Measurements from ENCODE around the gene GJC1. TPM values are rescaled to one million over a fixed set of nuclear protein-coding genes. Genes with fewer than 3 reads are reported as not detected.

Gene GJC1
- polyA plus RNA-seq, 1 of the 3 experiments (the other 2 are of a cell fraction), result 15.2 TPM

DNA sequence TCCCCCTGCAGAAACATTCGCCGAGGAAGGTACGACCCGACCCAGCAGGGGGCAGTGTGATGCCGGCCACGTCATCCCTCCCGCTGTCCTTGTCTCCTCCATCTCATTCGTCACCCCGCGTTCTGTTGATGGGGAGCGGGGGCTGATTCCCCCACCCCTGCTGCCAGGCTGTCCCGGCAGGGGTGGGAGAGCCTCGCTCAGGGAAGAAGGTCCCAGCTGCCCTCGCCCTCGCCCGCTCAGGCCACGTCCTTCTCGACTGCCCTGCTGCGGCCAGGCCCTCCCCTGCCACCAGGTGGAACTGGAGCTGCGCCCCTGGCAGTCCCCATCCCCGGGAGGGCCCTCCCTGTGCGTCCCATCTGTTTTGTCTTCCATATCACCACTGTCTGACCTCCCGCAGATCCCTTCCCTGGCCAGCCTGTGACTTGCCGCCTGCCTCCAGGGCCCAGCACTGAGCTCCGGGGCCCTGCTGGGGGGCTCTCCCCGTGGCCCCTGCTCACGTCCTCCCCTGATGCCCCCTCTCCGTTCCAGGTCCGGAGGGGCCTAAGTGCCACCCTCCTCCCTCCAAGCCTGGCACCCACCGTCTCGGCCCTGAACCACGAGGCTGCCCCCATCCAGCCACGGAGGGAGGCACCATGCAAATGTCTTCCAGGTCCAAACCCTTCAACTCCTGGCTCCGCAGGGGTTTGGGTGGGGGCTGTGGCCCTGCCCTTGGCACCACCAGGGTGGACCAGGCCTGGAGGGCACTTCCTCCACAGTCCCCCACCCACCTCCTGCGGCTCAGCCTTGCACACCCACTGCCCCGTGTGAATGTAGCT, 50.7 kb downstream of the GJC1 start (continued):
- TF ChIP-seq, protein P1, sequence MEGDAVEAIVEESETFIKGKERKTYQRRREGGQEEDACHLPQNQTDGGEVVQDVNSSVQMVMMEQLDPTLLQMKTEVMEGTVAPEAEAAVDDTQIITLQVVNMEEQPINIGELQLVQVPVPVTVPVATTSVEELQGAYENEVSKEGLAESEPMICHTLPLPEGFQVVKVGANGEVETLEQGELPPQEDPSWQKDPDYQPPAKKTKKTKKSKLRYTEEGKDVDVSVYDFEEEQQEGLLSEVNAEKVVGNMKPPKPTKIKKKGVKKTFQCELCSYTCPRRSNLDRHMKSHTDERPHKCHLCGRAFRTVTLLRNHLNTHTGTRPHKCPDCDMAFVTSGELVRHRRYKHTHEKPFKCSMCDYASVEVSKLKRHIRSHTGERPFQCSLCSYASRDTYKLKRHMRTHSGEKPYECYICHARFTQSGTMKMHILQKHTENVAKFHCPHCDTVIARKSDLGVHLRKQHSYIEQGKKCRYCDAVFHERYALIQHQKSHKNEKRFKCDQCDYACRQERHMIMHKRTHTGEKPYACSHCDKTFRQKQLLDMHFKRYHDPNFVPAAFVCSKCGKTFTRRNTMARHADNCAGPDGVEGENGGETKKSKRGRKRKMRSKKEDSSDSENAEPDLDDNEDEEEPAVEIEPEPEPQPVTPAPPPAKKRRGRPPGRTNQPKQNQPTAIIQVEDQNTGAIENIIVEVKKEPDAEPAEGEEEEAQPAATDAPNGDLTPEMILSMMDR (IDR thresholded peaks at IDR 0.05), result peak; percentile 96
- no peak; the same call in 1 of the 2 replicates for TF ChIP-seq FOSL2 (IDR thresholded peaks at IDR 0.05; ENCODE audit: borderline replicate concordance, low read depth)
- TF ChIP-seq, protein P2, sequence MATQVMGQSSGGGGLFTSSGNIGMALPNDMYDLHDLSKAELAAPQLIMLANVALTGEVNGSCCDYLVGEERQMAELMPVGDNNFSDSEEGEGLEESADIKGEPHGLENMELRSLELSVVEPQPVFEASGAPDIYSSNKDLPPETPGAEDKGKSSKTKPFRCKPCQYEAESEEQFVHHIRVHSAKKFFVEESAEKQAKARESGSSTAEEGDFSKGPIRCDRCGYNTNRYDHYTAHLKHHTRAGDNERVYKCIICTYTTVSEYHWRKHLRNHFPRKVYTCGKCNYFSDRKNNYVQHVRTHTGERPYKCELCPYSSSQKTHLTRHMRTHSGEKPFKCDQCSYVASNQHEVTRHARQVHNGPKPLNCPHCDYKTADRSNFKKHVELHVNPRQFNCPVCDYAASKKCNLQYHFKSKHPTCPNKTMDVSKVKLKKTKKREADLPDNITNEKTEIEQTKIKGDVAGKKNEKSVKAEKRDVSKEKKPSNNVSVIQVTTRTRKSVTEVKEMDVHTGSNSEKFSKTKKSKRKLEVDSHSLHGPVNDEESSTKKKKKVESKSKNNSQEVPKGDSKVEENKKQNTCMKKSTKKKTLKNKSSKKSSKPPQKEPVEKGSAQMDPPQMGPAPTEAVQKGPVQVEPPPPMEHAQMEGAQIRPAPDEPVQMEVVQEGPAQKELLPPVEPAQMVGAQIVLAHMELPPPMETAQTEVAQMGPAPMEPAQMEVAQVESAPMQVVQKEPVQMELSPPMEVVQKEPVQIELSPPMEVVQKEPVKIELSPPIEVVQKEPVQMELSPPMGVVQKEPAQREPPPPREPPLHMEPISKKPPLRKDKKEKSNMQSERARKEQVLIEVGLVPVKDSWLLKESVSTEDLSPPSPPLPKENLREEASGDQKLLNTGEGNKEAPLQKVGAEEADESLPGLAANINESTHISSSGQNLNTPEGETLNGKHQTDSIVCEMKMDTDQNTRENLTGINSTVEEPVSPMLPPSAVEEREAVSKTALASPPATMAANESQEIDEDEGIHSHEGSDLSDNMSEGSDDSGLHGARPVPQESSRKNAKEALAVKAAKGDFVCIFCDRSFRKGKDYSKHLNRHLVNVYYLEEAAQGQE (IDR thresholded peaks at IDR 0.05; ENCODE audit: low read depth, low read length), result no peak
- TF ChIP-seq MXI1 (IDR thresholded peaks at IDR 0.05; ENCODE audit: low read depth, low read length), result 0 out of 2 replicates have a peak, but pooled peaks have one; percentile 34
- no peak for TF ChIP-seq TAF1 (IDR thresholded peaks at IDR 0.05; ENCODE audit: borderline replicate concordance, low read depth, low read length)
- no peak for TF ChIP-seq RFX5 (IDR thresholded peaks at IDR 0.05; ENCODE audit: low read length)
- no peak for TF ChIP-seq FOXM1 (IDR thresholded peaks at IDR 0.05; ENCODE audit: low read depth)
- TF ChIP-seq, protein P3, sequence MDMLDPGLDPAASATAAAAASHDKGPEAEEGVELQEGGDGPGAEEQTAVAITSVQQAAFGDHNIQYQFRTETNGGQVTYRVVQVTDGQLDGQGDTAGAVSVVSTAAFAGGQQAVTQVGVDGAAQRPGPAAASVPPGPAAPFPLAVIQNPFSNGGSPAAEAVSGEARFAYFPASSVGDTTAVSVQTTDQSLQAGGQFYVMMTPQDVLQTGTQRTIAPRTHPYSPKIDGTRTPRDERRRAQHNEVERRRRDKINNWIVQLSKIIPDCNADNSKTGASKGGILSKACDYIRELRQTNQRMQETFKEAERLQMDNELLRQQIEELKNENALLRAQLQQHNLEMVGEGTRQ (IDR thresholded peaks at IDR 0.05; ENCODE audit: borderline replicate concordance, low read depth, low read length), result no peak
- TF ChIP-seq, protein P4, sequence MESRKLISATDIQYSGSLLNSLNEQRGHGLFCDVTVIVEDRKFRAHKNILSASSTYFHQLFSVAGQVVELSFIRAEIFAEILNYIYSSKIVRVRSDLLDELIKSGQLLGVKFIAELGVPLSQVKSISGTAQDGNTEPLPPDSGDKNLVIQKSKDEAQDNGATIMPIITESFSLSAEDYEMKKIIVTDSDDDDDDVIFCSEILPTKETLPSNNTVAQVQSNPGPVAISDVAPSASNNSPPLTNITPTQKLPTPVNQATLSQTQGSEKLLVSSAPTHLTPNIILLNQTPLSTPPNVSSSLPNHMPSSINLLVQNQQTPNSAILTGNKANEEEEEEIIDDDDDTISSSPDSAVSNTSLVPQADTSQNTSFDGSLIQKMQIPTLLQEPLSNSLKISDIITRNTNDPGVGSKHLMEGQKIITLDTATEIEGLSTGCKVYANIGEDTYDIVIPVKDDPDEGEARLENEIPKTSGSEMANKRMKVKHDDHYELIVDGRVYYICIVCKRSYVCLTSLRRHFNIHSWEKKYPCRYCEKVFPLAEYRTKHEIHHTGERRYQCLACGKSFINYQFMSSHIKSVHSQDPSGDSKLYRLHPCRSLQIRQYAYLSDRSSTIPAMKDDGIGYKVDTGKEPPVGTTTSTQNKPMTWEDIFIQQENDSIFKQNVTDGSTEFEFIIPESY (IDR thresholded peaks at IDR 0.05; ENCODE audit: borderline replicate concordance, low read depth), result no peak
- TF ChIP-seq, protein P5, sequence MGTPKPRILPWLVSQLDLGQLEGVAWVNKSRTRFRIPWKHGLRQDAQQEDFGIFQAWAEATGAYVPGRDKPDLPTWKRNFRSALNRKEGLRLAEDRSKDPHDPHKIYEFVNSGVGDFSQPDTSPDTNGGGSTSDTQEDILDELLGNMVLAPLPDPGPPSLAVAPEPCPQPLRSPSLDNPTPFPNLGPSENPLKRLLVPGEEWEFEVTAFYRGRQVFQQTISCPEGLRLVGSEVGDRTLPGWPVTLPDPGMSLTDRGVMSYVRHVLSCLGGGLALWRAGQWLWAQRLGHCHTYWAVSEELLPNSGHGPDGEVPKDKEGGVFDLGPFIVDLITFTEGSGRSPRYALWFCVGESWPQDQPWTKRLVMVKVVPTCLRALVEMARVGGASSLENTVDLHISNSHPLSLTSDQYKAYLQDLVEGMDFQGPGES (IDR thresholded peaks at IDR 0.05; ENCODE audit: low read depth, low read length), result no peak
- no peak for TF ChIP-seq JUND (IDR thresholded peaks at IDR 0.05)
- TF ChIP-seq SMC3 (IDR thresholded peaks at IDR 0.05; ENCODE audit: low read depth, low read length), result peak; percentile 55
- no peak for TF ChIP-seq ELF1 (IDR thresholded peaks at IDR 0.05)
- peak; percentile 75 for TF ChIP-seq RAD21 (IDR thresholded peaks at IDR 0.05; ENCODE audit: low read length)
